Measurements from ENCODE around the gene WWP2.
"Not testable (repeated sequence)": the region's sequence is repeated elsewhere in the genome, so short reads cannot be mapped to it uniquely, and the experiment has no call there.

DNA sequence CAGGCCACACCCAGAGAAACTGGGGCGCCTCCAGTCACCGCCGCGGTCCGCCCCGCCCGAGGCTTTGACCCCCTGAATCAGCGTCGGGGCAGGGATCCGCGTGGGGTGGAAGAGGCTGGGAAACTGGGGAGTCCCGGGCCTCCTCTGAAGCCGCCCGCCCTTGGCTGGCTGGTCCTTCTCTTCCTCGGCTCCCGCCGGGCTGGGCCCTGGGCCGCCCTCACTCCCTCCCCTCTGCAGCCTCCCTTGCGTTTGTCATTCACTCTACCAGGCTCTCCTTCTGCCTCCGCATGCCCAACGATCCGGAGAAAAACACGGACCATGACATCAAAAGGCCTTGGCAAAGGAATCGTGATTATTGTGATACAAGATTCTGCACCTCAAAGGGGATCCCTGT, 203.5 kb downstream of the WWP2 start:
- TF ChIP-seq, protein P1, sequence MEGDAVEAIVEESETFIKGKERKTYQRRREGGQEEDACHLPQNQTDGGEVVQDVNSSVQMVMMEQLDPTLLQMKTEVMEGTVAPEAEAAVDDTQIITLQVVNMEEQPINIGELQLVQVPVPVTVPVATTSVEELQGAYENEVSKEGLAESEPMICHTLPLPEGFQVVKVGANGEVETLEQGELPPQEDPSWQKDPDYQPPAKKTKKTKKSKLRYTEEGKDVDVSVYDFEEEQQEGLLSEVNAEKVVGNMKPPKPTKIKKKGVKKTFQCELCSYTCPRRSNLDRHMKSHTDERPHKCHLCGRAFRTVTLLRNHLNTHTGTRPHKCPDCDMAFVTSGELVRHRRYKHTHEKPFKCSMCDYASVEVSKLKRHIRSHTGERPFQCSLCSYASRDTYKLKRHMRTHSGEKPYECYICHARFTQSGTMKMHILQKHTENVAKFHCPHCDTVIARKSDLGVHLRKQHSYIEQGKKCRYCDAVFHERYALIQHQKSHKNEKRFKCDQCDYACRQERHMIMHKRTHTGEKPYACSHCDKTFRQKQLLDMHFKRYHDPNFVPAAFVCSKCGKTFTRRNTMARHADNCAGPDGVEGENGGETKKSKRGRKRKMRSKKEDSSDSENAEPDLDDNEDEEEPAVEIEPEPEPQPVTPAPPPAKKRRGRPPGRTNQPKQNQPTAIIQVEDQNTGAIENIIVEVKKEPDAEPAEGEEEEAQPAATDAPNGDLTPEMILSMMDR (IDR thresholded peaks at IDR 0.05) = not testable (repeated sequence)
- not testable (repeated sequence) for TF ChIP-seq POLR2A, EP300 (IDR thresholded peaks at IDR 0.05)

Measured in tibial nerve (tissue), 4 donors.